GM12872 (cell line): Measurements from ENCODE around the gene PARD3.

ENCODE experiments used
- CTCF ChIP-seq: IDR thresholded peaks from 3 replicates; pipeline ENCODE4 v1.5.1; 2011; ENCODE audit warnings: low read depth, mild to moderate bottlenecking, low read length, moderate library complexity; ENCODE audit not compliant: insufficient read depth

The PARD3 gene

GRCh38 chr10:34281661-34282582 is 533.2 kb downstream of the PARD3 start:
- no peak for TF ChIP-seq CTCF

GRCh38 chr10:34280599-34281374 is 534.3 kb downstream of the PARD3 start:
- TF ChIP-seq CTCF: peak; percentile 29; the same call in 1 of the 3 replicates

DNA sequence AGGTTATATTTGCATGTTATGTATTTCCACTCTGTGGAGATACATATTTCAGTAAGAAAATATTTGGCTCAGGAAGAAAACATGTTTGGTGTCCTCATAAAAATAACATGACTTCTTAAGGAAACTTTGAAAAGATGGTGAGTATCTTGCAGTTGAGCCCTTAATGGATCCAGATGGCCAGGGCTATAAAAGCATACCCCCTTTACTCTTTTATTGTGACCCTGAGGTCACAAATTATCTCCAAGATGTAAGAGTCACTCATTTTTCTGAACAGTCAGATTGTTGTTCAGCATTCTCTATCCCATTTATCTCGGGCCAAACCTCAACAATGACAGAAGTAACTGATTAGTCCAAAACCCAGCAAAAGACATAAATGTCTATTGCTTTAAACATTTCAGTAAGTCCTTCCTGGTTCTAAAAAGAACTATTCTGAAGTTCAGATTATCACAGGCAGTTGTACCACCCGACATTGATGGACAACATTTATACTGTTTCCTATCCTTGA is 539.4 kb downstream of the PARD3 start:
- TF ChIP-seq CTCF: no peak

DNA sequence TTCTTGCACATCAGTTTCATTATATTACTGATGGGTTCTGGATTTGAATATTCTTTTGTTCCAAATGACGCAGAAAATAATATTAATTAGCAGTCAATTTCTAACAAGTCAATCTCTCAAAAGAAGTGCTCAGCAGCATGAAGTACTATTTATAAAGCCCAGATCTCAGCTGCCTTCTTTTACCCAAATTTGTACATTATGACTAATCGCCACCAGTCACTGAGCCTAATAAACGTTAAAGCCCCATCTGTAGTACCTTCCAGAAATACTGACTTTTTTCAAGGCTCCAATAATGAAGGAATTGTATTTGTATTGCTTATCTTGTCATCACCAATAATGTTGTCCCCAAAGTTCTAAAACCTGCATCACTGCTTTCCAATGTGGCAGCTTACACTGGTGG is 540.2 kb downstream of the PARD3 start:
- no peak for TF ChIP-seq CTCF

- TF ChIP-seq CTCF: no peak
These were observed 541.8 kb downstream of the PARD3 start for GRCh38 chr10:34273340-34273739.

GRCh38 chr10:34272316-34272715 is 542.8 kb downstream of the PARD3 start:
- TF ChIP-seq CTCF: no peak

DNA sequence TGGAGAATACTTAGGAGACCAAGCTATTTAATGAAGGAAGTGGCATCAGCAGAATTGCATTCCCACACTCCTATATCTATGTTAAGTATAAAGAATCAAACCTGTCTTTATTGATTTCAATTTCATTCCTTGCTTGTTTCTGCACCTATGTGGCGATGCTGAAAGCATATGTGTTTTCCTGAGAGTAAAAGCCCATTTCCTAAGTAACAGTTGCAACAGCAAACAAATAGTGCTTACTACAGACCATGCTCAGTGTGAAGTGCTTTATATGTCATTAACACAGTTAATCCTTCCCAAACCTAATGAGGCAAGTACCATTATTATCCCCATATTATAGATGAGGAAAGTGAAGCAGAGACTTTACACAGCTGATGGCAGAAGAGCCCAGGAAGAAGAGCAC is 552.1 kb downstream of the PARD3 start:
- no peak for TF ChIP-seq CTCF
